Endothelial cell of umbilical vein (primary cell): ENCODE results near the gene ANKRD33B. TPM values are rescaled to one million over a fixed set of nuclear protein-coding genes. Genes with fewer than 3 reads are reported as not detected.

Experiments
- BruUV-seq: library from RNA; stranded (reverse); fragments of 400-500 nt; replicated peaks from 2 replicates; lab custom pipeline; 2021; lab: Mats Ljungman, UMichigan
- CTCF ChIA-PET: fragments of 300-600, 350-600 bp; sonication (Branson Sonifier 250); formaldehyde crosslinking; loops from one replicate; lab custom pipeline; 2021; ENCODE audit warnings: antibody characterized with exemption, inconsistent platforms; lab: Charles Lee
- POLR2A ChIA-PET: fragments of 300-600, 350-600 bp; sonication (Branson Sonifier 250); formaldehyde crosslinking; loops from one replicate; lab custom pipeline; 2021; ENCODE audit warnings: antibody characterized with exemption, inconsistent platforms; lab: Charles Lee
- DNase-seq: peaks from one replicate; pipeline ENCODE4 v3.0.0-alpha.2; 2011; ENCODE audit warnings: low read depth, low spot score
- FAIRE-seq: peaks from 2 replicates; lab custom pipeline; 2011; peaks lifted over from hg19 to GRCh38; lab: Jason Lieb, UNC
- H2AFZ ChIP-seq: 2 replicates; pipeline ENCODE4 v1.6.0; 2012; ENCODE audit warnings: low read depth, low read length, control low read depth, inconsistent platforms
- H3K27ac ChIP-seq: 2 replicates; pipeline ENCODE4 v1.5.1; 2011; ENCODE audit warnings: low read depth, mild to moderate bottlenecking, control low read depth, low read length, moderate library complexity; ENCODE audit not compliant: insufficient read depth
- H3K27me3 ChIP-seq, 2 experiments: 2 replicates each; pipeline versions ENCODE4 v1.6.0 to v1.6.1; 2011; ENCODE audit warnings: low read length in 2 of 2, mixed read lengths in 1 of 2; ENCODE audit not compliant: control insufficient read depth in 2 of 2, insufficient read depth in 2 of 2
- H3K36me3 ChIP-seq, 2 experiments: 2 replicates in 1 of 2; 3 replicates in 1 of 2; pipeline ENCODE4 v1.5.1; 2011; ENCODE audit warnings: low read length in 2 of 2, mild to moderate bottlenecking in 1 of 2, moderate library complexity in 1 of 2; ENCODE audit not compliant: control insufficient read depth in 2 of 2, insufficient read depth in 2 of 2; ENCODE audit errors: extremely low read depth in 1 of 2
- H3K4me1 ChIP-seq: 3 replicates; pipeline ENCODE4 v1.5.1; 2011; ENCODE audit warnings: mild to moderate bottlenecking, low read length; ENCODE audit not compliant: control insufficient read depth, insufficient read depth; ENCODE audit errors: extremely low read depth
- H3K4me2 ChIP-seq: 2 replicates; pipeline ENCODE4 v1.6.1; 2011; ENCODE audit warnings: low read length, control low read depth, mixed read lengths; ENCODE audit not compliant: insufficient read depth
- H3K4me3 ChIP-seq, 3 experiments: fragments of 200-600 bp in 1 of 3; sonication (generic), shearing (Covaris generic) in 1 of 3; replicated peaks in 1 of 3; 2 replicates each; pipeline ENCODE4 v1.5.1; 2011 to 2016; ENCODE audit warnings: control low read depth in 3 of 3, low read length in 3 of 3, mild to moderate bottlenecking in 2 of 3, inconsistent platforms in 1 of 3, low read depth in 1 of 3, moderate library complexity in 1 of 3; ENCODE audit not compliant: insufficient read depth in 1 of 3
- H3K79me2 ChIP-seq: 2 replicates; pipeline ENCODE4 v1.6.0; 2012; ENCODE audit warnings: low read length, inconsistent platforms; ENCODE audit not compliant: control insufficient read depth, insufficient read depth
- H3K9ac ChIP-seq: replicated peaks from 2 replicates; pipeline ENCODE3; 2011; ENCODE audit warnings: low read length, control low read depth; ENCODE audit not compliant: insufficient read depth; ENCODE audit errors: extremely low read depth
- H3K9me1 ChIP-seq: replicated peaks from 3 replicates; pipeline ENCODE4 v1.6.0; 2011; ENCODE audit warnings: mild to moderate bottlenecking, low read length; ENCODE audit not compliant: control insufficient read depth, insufficient read depth; ENCODE audit errors: extremely low read depth
- H3K9me3 ChIP-seq: replicated peaks from 2 replicates; pipeline ENCODE4 v1.5.1; 2012; ENCODE audit warnings: low read length, inconsistent platforms; ENCODE audit not compliant: control insufficient read depth, insufficient read depth
- H4K20me1 ChIP-seq: replicated peaks from 2 replicates; pipeline ENCODE3; 2011; ENCODE audit warnings: mild to moderate bottlenecking, low read length; ENCODE audit not compliant: control insufficient read depth, insufficient read depth; ENCODE audit errors: extremely low read depth
- CTCF ChIP-seq, 2 donors: IDR thresholded peaks; 1 replicate in 1 of 2; 2 replicates in 1 of 2; pipeline ENCODE4 v1.5.1; 2011; ENCODE audit warnings: low read length in 2 of 2, mild to moderate bottlenecking in 2 of 2, moderate library complexity in 2 of 2, control low read depth in 1 of 2, inconsistent platforms in 1 of 2, low read depth in 1 of 2; ENCODE audit not compliant: insufficient read depth in 1 of 2; ENCODE audit errors: extremely low read depth in 1 of 2
- EZH2 ChIP-seq: IDR thresholded peaks from 2 replicates; pipeline ENCODE4 v1.6.1; 2012; ENCODE audit warnings: borderline replicate concordance, low read depth, mild to moderate bottlenecking, moderate library complexity, low read length, inconsistent platforms; ENCODE audit not compliant: severe bottlenecking
- FOS ChIP-seq: IDR thresholded peaks from 2 replicates; pipeline ENCODE4 v1.6.1; 2011; ENCODE audit warnings: mild to moderate bottlenecking, low read length, moderate library complexity, borderline replicate concordance; ENCODE audit not compliant: insufficient read depth
- GATA2 ChIP-seq: IDR thresholded peaks from 2 replicates; pipeline ENCODE4 v1.7.0; 2011; ENCODE audit warnings: low read depth, mild to moderate bottlenecking, moderate library complexity, mixed read lengths, low read length; ENCODE audit not compliant: insufficient read length, insufficient read depth
- JUN ChIP-seq: IDR thresholded peaks from 2 replicates; pipeline ENCODE4 v1.6.1; 2011; ENCODE audit warnings: borderline replicate concordance, low read depth; ENCODE audit not compliant: insufficient read length, insufficient read depth
- MAX ChIP-seq: IDR thresholded peaks from 2 replicates; pipeline ENCODE4 v1.6.1; 2011; ENCODE audit not compliant: insufficient read depth, insufficient read length
- MYC ChIP-seq: IDR thresholded peaks from one replicate; pipeline ENCODE4 v1.6.1; 2011; ENCODE audit warnings: mild to moderate bottlenecking, low read depth, low read length
- POLR2A ChIP-seq: IDR thresholded peaks from 2 replicates; pipeline ENCODE4 v1.6.1; 2012; ENCODE audit warnings: low read depth, mild to moderate bottlenecking, control low read depth, low read length
- POLR2AphosphoS5 ChIP-seq: IDR thresholded peaks from 2 replicates; pipeline ENCODE4 v1.6.1; 2012; ENCODE audit warnings: low read depth, mild to moderate bottlenecking, control low read depth, low read length, moderate library complexity; ENCODE audit not compliant: insufficient read depth
- dilution Hi-C: fragments of 300-500 bp; cut with MboI; formaldehyde crosslinking; loops from one replicate; pipeline ENCODE4 v1.15.0; 2019; ENCODE audit warnings: low sequenced_read_pairs; ENCODE audit not compliant: extremely low pct_ligation_motif_present
- intact Hi-C: fragments of 100-400 bp; cut with micrococcal nuclease; formaldehyde crosslinking; loops from one replicate; pipeline ENCODE4 v1.10.0; 2022
- polyA plus RNA-seq, 4 experiments: library from polyadenylated mRNA; depleted of rRNA in 3 of 4; stranded (reverse) in 3 of 4; unstranded in 1 of 4; fragments of >200 nt; gene quantifications; 2 replicates each; pipeline versions ENCODE4 v1.2.1 to v1.2.3, GENCODE V29; 2011 to 2012; ENCODE audit warnings: missing spikeins in 1 of 4
- total RNA-seq: library from RNA; stranded (reverse); gene quantifications from 2 replicates; pipeline ENCODE4 v1.2.3, GENCODE V29; 2021

ANKRD33B gene
- total and polyA plus RNA-seq, 2 donors (not counting 3 experiments of a cell fraction or from before 2014, with no cell fraction given), result 2.4 to 5.4 TPM

- BruUV-seq, result no TSS peak
- CTCF ChIA-PET, result no interaction called here
These were observed 88.7 kb downstream of the ANKRD33B start for GRCh38 chr5:10652606-10653005.

GRCh38 chr5:10653043-10653442 lies 89.2 kb downstream of the ANKRD33B start:
- dilution Hi-C loops (no loop called here), intact Hi-C loops (no loop called here)
- FAIRE-seq (no peak), DNase-seq (no peak)
- no peaks in the 10 kb centered on the region for H3K9me3 ChIP-seq
- H3K4me3 ChIP-seq, result no peak overlapping the region
- H3K36me3 ChIP-seq, result no peaks in the 10 kb centered on the region
- TF ChIP-seq GATA2, result no peak
- TF ChIP-seq JUN, result no peak
- TF ChIP-seq FOS, result no peak
- TF ChIP-seq MAX, result no peak
- no peak for TF ChIP-seq EZH2
- TF ChIP-seq POLR2AphosphoS5, result no peak
- TF ChIP-seq CTCF (IDR thresholded peaks at IDR 0.05; ENCODE audit: extremely low read depth in 1 of 2, insufficient read depth in 1 of 2, low read depth in 1 of 2, low read length in 2 of 2), result no peak
- no peak for TF ChIP-seq MYC
- TF ChIP-seq POLR2A, result no peak
- no TSS peak for BruUV-seq
- H3K9me1 ChIP-seq, result no peaks in the 10 kb centered on the region
- no peaks in the 10 kb centered on the region for H4K20me1 ChIP-seq
- no peak overlapping the region for H3K27ac ChIP-seq
- POLR2A ChIA-PET, result no interaction called here
- CTCF ChIA-PET, result interaction anchor here (1.0 kb wide), 1 partner anchor 9 kb away, joined by 3 read pairs; no protein-coding TSS in a partner anchor
- no peaks in the 10 kb centered on the region for H3K79me2 ChIP-seq
- no peak overlapping the region for H3K9ac ChIP-seq
- H3K4me2 ChIP-seq, result no peak overlapping the region
- H3K27me3 ChIP-seq, result no peaks in the 10 kb centered on the region
- H2AFZ ChIP-seq, result no peak overlapping the region
- H3K4me1 ChIP-seq, result no peaks in the 10 kb centered on the region

More at GRCh38 chr5:10652606-10653005, 88.7 kb downstream of the ANKRD33B start:
- Histone ChIP-seq H3K9ac (no peak overlapping the region), H4K20me1 (no peaks in the 10 kb centered on the region), H3K4me3 (no peak overlapping the region), H3K9me1 (no peaks in the 10 kb centered on the region), H3K27ac (no peak overlapping the region), H2AFZ (no peak overlapping the region), H3K9me3 (no peaks in the 10 kb centered on the region), H3K27me3 (no peaks in the 10 kb centered on the region), H3K4me1 (no peaks in the 10 kb centered on the region), H3K4me2 (no peak overlapping the region), H3K36me3 (no peaks in the 10 kb centered on the region), H3K79me2 (no peaks in the 10 kb centered on the region)
- intact Hi-C loops, result no loop called here
- TF ChIP-seq FOS, result no peak
- TF ChIP-seq POLR2AphosphoS5, result no peak
- TF ChIP-seq POLR2A, result no peak
- no peak for TF ChIP-seq MYC
- FAIRE-seq, result no peak
- POLR2A ChIA-PET, result no interaction called here
- dilution Hi-C loops, result no loop called here
- DNase-seq, result no peak
